Measurements from ENCODE around the gene SSRP1.
A peak's percentile ranks its signal among the peaks of the same experiment; 100 is the strongest.

The SSRP1 gene

GRCh38 chr11:57322256-57323166 lies 13.2 kb downstream of the SSRP1 start (continued):
- TF ChIP-seq PATZ1 (tag by site-specific recombination; IDR thresholded peaks at IDR 0.05) (peak; percentile 46; the same call in 1 of the 2 replicates), ZNF629 (tag by site-specific recombination; IDR thresholded peaks at IDR 0.05) (no peak), ZSCAN16 (tag by site-specific recombination; IDR thresholded peaks at IDR 0.05) (no peak), ZNF239 (tag by site-specific recombination; IDR thresholded peaks at IDR 0.05) (no peak), ZNF837 (tag by site-specific recombination; IDR thresholded peaks at IDR 0.05) (no peak), PRDM10 (tag by site-specific recombination; IDR thresholded peaks at IDR 0.05) (peak; percentile 89), ZNF518A (tag by site-specific recombination; conservative IDR thresholded peaks at IDR 0.05; ENCODE audit: low read depth) (no peak), ZBTB49 (tag by site-specific recombination; IDR thresholded peaks at IDR 0.05; ENCODE audit: low read depth) (no peak), ZNF639 (tag by site-specific recombination; IDR thresholded peaks at IDR 0.05) (no peak), MEIS1 (CRISPR knock-in tag; IDR thresholded peaks at IDR 0.05; ENCODE audit: borderline replicate concordance) (no peak), TCF7L2 (IDR thresholded peaks at IDR 0.05; ENCODE audit: borderline replicate concordance, low read depth, low read length) (no peak), PRDM4 (tag by site-specific recombination; IDR thresholded peaks at IDR 0.05) (no peak), ZNF18 (tag by site-specific recombination; IDR thresholded peaks at IDR 0.05) (no peak), ZNF324 (tag by site-specific recombination; IDR thresholded peaks at IDR 0.05) (no peak), KLF1 (tag by site-specific recombination; IDR thresholded peaks at IDR 0.05) (peak; percentile 86), ZNF449 (tag by site-specific recombination; IDR thresholded peaks at IDR 0.05) (no peak)

Data from HEK293 (cell line).